ENCODE results near the gene MLLT1. TPM values are rescaled to one million over a fixed set of nuclear protein-coding genes. Genes with fewer than 3 reads are reported as not detected.

Gene MLLT1
- total RNA-seq, 1 donor from 2014 or later, result 106 TPM

- no peaks in the 10 kb centered on the region for H3K9me3 Mint-ChIP-seq (ENCODE audit: low read depth)
- no peaks in the 10 kb centered on the region for H3K27me3 Mint-ChIP-seq
- TF ChIP-seq, protein P1, sequence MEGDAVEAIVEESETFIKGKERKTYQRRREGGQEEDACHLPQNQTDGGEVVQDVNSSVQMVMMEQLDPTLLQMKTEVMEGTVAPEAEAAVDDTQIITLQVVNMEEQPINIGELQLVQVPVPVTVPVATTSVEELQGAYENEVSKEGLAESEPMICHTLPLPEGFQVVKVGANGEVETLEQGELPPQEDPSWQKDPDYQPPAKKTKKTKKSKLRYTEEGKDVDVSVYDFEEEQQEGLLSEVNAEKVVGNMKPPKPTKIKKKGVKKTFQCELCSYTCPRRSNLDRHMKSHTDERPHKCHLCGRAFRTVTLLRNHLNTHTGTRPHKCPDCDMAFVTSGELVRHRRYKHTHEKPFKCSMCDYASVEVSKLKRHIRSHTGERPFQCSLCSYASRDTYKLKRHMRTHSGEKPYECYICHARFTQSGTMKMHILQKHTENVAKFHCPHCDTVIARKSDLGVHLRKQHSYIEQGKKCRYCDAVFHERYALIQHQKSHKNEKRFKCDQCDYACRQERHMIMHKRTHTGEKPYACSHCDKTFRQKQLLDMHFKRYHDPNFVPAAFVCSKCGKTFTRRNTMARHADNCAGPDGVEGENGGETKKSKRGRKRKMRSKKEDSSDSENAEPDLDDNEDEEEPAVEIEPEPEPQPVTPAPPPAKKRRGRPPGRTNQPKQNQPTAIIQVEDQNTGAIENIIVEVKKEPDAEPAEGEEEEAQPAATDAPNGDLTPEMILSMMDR (IDR thresholded peaks at IDR 0.05; ENCODE audit: unreplicated experiment), result no peak
- peaks cover 5% of the 10 kb centered on the region for H3K36me3 Mint-ChIP-seq (ENCODE audit: insufficient read depth)
- DNase-seq (ENCODE audit: low spot score, unreplicated experiment), result no peak
- no peak overlapping the region for H3K27ac Mint-ChIP-seq
- H3K4me3 Mint-ChIP-seq (ENCODE audit: low read depth), result no peak overlapping the region
- H3K4me1 Mint-ChIP-seq (ENCODE audit: low read depth), result no peaks in the 10 kb centered on the region
These were observed 70.5 kb downstream of the MLLT1 start for GRCh38 chr19:6209233-6209632.

DNA sequence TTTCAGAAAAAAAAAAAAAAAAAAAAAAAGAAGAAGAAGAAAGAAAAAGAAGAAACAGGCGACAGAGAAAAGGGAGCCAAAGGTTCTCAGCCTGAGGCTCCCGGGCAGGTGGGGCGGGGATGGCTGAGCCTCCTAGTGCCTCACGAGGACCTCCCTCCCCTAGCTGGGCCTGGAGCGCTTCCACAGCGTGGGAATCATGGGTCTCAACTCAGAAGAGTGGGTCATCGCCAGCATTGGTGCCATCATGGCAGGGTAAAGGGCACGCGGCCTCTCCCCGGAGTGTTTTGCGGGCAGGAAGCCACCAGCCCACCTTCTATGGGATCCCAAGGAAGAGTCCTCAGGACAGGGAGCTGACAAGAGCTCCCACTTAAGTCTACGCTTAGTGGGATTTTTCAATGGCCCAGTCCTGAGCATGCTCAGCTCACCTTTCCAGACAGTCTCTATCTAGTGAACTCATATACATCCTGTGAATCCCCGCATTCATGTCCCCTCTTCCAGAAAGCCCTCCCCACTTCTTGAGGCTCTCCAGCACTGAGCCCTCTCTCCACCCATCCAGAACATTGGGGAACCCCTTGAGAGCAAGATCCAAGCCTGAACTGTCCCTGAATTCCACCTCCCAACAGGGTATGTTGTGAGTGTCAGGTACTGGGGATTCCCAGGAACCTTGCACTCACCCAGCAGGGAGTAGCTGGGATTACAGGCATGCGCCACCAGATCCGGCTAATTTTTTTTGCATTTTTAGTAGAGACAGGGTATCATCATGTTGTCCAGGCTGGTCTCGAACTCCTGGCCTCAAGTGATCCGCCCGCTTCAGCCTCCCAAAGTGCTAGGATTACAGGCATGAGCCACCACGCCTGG, 74.7 kb downstream of the MLLT1 start:
- Mint-ChIP-seq H3K4me3 (ENCODE audit: low read depth) (no peak overlapping the region), H3K27ac (no peak overlapping the region), H3K4me1 (ENCODE audit: low read depth) (no peaks in the 10 kb centered on the region), H3K36me3 (ENCODE audit: insufficient read depth) (no peaks in the 10 kb centered on the region), H3K9me3 (ENCODE audit: low read depth) (no peaks in the 10 kb centered on the region), H3K27me3 (no peaks in the 10 kb centered on the region)
- DNase-seq (ENCODE audit: low spot score, unreplicated experiment), result no peak
- TF ChIP-seq, protein P1 (IDR thresholded peaks at IDR 0.05; ENCODE audit: unreplicated experiment), result no peak

DNA sequence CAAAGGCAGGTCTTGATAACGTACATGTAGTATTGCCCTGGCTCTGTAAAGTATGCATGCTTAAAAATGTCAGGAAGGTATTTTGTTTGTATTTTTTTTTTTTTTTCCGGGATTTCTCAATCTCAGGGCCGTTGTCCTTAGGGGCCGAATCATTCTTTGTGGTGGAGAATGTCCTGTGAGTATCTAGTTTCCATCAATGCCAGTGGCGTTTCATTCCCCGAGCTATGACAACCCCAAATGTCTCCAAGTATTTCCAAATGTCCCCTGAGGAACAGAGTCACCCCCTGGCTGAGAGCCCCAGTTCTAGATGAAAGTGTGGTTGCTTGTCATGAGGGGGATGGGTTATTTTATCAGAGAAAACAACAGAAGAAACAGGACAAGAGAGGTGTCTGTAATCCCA, 75.6 kb downstream of the MLLT1 start:
- Mint-ChIP-seq H3K9me3 (ENCODE audit: low read depth) (peaks cover 1% of the 10 kb centered on the region), H3K27ac (peak overlapping the region; percentile 31), H3K4me1 (ENCODE audit: low read depth) (peaks cover 3% of the 10 kb centered on the region), H3K27me3 (no peaks in the 10 kb centered on the region), H3K36me3 (ENCODE audit: insufficient read depth) (peaks cover 1% of the 10 kb centered on the region), H3K4me3 (ENCODE audit: low read depth) (no peak overlapping the region)
- no peak for DNase-seq (ENCODE audit: low spot score, unreplicated experiment)
- TF ChIP-seq, protein P1 (IDR thresholded peaks at IDR 0.05; ENCODE audit: unreplicated experiment), result no peak

- Mint-ChIP-seq H3K9me3 (ENCODE audit: low read depth) (peaks cover 20% of the 10 kb centered on the region), H3K4me1 (ENCODE audit: low read depth) (peaks cover 12% of the 10 kb centered on the region), H3K27me3 (no peaks in the 10 kb centered on the region), H3K36me3 (ENCODE audit: insufficient read depth) (peaks cover 23% of the 10 kb centered on the region), H3K4me3 (ENCODE audit: low read depth) (peak overlapping the region; percentile 98), H3K27ac (peak overlapping the region; percentile 98)
- TF ChIP-seq, protein P1 (IDR thresholded peaks at IDR 0.05; ENCODE audit: unreplicated experiment), result peak; percentile 41
- peak; percentile 98 for DNase-seq (ENCODE audit: low spot score, unreplicated experiment)
These were observed 80.4 kb downstream of the MLLT1 start for GRCh38 chr19:6199240-6199994.

GRCh38 chr19:6198896-6199239, 80.9 kb downstream of the MLLT1 start:
- TF ChIP-seq, protein P1 (IDR thresholded peaks at IDR 0.05; ENCODE audit: unreplicated experiment), result no peak
- peaks cover 12% of the 10 kb centered on the region for H3K4me1 Mint-ChIP-seq (ENCODE audit: low read depth)
- DNase-seq (ENCODE audit: low spot score, unreplicated experiment), result no peak
- H3K36me3 Mint-ChIP-seq (ENCODE audit: insufficient read depth), result peaks cover 23% of the 10 kb centered on the region
- peak overlapping the region; percentile 98 for H3K4me3 Mint-ChIP-seq (ENCODE audit: low read depth)
- H3K9me3 Mint-ChIP-seq (ENCODE audit: low read depth), result peaks cover 21% of the 10 kb centered on the region
- no peaks in the 10 kb centered on the region for H3K27me3 Mint-ChIP-seq
- H3K27ac Mint-ChIP-seq, result peak overlapping the region; percentile 98

All from progenitor cell of endocrine pancreas (in vitro differentiated cells).